Upper lobe of left lung (tissue), 6 donors: ENCODE results near the gene OPCML. TPM values are rescaled to one million over a fixed set of nuclear protein-coding genes. Genes with fewer than 3 reads are reported as not detected.

Experiments
- ATAC-seq, 2 donors: fragments of 200-7000 bp; cut with Tn5 transposase; one replicate each; pipeline ENCODE4 v1.9.1; 2022; ENCODE audit warnings: mild to moderate bottlenecking in 2 of 2, moderate library complexity in 2 of 2; ENCODE audit not compliant: low FRiP score in 2 of 2
- DNase-seq, 2 donors: peaks; one replicate each; pipeline ENCODE4 v3.0.0-alpha.2; 2019 to 2020
- H3K27ac ChIP-seq, 4 donors: fragments of 200-600 bp; sonication (generic); one replicate each; pipeline ENCODE4 v1.5.1; 2016 to 2019
- H3K27me3 ChIP-seq, 4 donors: fragments of 200-600 bp; sonication (generic); one replicate each; pipeline ENCODE4 v1.5.1; 2017 to 2019
- H3K36me3 ChIP-seq, 4 donors: fragments of 200-600 bp; sonication (generic); one replicate each; pipeline ENCODE4 v1.5.1; 2016 to 2019
- H3K4me1 ChIP-seq, 4 donors: fragments of 200-600 bp; sonication (generic); one replicate each; pipeline ENCODE4 v1.5.1; 2018 to 2019
- H3K4me3 ChIP-seq, 4 donors: fragments of 200-600 bp; sonication (generic); one replicate each; pipeline ENCODE4 v1.5.1; 2017 to 2019; ENCODE audit warnings: mild to moderate bottlenecking in 2 of 4, moderate library complexity in 1 of 4
- H3K9me3 ChIP-seq, 4 donors: fragments of 200-600 bp; sonication (generic); one replicate each; pipeline ENCODE4 v1.5.1; 2018 to 2019
- EP300 ChIP-seq, 4 donors: sonication (generic); formaldehyde crosslinking; IDR thresholded peaks; one replicate each; pipeline ENCODE4 v1.5.1; 2017; ENCODE audit warnings: antibody characterized with exemption in 4 of 4, control low read depth in 2 of 4
- POLR2A ChIP-seq, 4 donors: fragments of 450-650 bp; IDR thresholded peaks; one replicate each; pipeline ENCODE4 v1.5.1; 2016 to 2017; ENCODE audit warnings: antibody characterized with exemption in 4 of 4, mild to moderate bottlenecking in 2 of 4
- POLR2AphosphoS5 ChIP-seq, 2 donors: sonication (generic); formaldehyde crosslinking; IDR thresholded peaks; one replicate each; pipeline ENCODE4 v1.5.1; 2017; ENCODE audit warnings: antibody characterized with exemption in 2 of 2
- WGBS, 2 donors: methylation state at CpG; one replicate each; pipeline ENCODE4 v1.1.5; 2017 to 2018; 5-methylcytosine and 5-hydroxymethylcytosine counted together
- total RNA-seq, 6 donors: library from RNA; depleted of rRNA in 4 of 6; stranded (reverse); fragments of >200 nt in 4 of 6; gene quantifications; one replicate each; pipeline versions ENCODE4 v1.1.0 to v1.2.1, GENCODE V29; 2016 to 2021
- TF ChIP-seq, protein P1 (sequence below), 6 experiments: fragments of 450-650 bp in 4 of 6; fragments of 200-600 bp in 2 of 6; sonication (generic) in 2 of 6; IDR thresholded peaks; one replicate each; pipeline ENCODE4 v1.5.1; 2016 to 2019; ENCODE audit warnings: antibody characterized with exemption in 6 of 6
- donor health status: DM: no; HTN: no; CAD: no; lungs with moderate emphysema.
- donor health status: DM: no; HTN: yes; CAD: no; lungs with severe emphysema.

The OPCML gene
- total RNA-seq, 6 donors from 2014 or later: 0.10 TPM; not detected in 5

DNA sequence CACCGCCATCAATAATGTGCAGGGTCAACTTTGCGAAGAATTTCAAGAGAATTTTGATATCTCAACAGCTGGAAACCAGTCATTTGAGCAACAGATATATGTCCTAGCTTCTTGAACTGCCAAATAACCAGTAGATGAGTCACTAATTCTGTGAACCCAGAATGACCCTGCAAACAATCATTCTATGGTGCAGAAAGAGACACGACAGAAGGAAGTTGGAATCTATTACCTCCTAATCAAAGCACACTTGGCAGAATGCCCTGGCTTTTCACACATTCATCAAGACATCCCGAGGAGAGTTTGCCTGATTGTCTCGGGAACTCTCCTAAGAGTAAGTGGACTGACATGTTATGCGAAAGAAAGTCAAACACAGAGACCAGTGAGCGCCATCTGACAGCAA, 621.1 kb downstream of the OPCML start:
- ATAC-seq: no peak
- H3K4me1 ChIP-seq: no peaks in the 10 kb centered on the region

DNA sequence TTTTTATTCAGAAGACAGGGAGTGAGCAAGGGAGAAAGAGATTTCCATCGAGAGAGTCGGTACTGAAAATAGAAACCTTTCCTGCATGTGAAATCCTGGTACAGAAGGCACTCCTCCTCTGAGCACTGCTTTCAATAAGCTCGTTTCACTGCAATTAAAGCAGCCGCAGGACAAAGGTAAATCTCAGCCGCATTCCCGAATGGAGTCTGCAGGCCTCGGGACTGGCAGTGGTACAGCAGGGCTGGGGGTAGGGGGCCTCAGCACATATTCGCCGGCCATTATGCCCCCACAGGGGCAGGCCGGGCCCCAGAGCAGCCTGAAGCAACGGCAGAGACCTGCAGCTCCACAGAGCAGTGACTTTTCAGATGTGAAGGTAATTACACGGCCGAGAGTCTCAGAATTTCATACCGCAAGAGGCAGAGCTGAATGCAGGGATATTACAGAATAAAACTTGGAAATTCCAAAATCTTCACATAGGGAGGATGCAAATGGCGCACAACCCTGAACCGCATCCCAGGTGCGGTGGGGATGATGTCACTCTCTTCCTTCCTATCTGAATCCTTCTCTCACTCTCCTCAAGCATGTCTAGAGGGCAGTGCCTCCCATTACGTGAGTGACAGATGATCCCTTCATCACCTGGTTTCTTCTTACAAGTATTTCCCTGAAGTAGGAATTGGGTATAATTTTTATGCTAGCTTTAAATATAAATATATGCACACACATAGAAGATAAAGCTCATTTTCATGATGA, 622.1 kb downstream of the OPCML start:
- 78 to 81% methylated on average over 16 to 18 of the region's 18 CpGs for WGBS, 2 donors
- Histone ChIP-seq H3K36me3 (no peaks in the 10 kb centered on the region), H3K9me3 (no peaks in the 10 kb centered on the region), H3K4me3 (no peak overlapping the region), H3K4me1 (no peaks in the 10 kb centered on the region), H3K27me3 (no peaks in the 10 kb centered on the region), H3K27ac (no peak overlapping the region)
- ATAC-seq (no peak), DNase-seq (peak in 1 of 2 donors; percentile 50)
- TF ChIP-seq, protein P1, sequence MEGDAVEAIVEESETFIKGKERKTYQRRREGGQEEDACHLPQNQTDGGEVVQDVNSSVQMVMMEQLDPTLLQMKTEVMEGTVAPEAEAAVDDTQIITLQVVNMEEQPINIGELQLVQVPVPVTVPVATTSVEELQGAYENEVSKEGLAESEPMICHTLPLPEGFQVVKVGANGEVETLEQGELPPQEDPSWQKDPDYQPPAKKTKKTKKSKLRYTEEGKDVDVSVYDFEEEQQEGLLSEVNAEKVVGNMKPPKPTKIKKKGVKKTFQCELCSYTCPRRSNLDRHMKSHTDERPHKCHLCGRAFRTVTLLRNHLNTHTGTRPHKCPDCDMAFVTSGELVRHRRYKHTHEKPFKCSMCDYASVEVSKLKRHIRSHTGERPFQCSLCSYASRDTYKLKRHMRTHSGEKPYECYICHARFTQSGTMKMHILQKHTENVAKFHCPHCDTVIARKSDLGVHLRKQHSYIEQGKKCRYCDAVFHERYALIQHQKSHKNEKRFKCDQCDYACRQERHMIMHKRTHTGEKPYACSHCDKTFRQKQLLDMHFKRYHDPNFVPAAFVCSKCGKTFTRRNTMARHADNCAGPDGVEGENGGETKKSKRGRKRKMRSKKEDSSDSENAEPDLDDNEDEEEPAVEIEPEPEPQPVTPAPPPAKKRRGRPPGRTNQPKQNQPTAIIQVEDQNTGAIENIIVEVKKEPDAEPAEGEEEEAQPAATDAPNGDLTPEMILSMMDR (IDR thresholded peaks at IDR 0.05): no peak
- TF ChIP-seq EP300 (IDR thresholded peaks at IDR 0.05) (no peak), POLR2AphosphoS5 (IDR thresholded peaks at IDR 0.05) (no peak), POLR2A (IDR thresholded peaks at IDR 0.05) (no peak)

More for the DNA sequence above, 621.1 kb downstream of the OPCML start:
- no peak overlapping the region for H3K4me3 ChIP-seq
- no peaks in the 10 kb centered on the region for H3K27me3 ChIP-seq
- TF ChIP-seq, protein P1 (IDR thresholded peaks at IDR 0.05): no peak
- no peak for TF ChIP-seq EP300 (IDR thresholded peaks at IDR 0.05)
- WGBS, 2 donors: 37% methylated on average over 7 of the region's 7 CpGs
- H3K27ac ChIP-seq: no peak overlapping the region
- no peak for DNase-seq
- H3K36me3 ChIP-seq: no peaks in the 10 kb centered on the region
- no peaks in the 10 kb centered on the region for H3K9me3 ChIP-seq

DNA sequence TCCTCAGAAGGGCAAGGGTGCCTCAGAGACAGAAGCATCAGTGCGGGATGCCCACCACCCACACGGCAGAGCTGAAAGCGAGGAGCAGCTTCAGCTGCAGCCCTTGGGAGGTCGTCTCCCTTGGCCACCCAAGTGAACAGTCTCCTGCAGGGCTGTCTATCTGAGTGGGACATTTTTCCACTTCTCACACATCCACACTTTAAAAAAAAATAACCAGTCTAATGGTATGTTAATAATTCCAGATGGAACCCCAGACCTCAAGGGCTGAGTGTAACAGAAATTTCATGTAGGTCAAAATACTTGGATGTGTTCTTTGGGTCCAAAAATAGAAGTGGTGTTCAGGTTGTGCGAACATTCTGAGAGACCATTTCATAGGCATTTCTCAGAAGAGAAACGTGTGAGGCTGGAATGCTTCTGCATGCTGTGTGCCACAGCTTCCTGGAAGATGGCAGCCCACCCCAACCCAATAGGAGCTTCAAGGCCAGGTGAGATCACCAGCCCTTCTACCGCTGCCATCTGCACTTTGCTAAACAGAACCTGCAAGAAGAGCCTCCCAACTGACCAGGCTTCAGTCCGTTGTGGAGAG, 623.2 kb downstream of the OPCML start:
- H3K4me3 ChIP-seq: no peak overlapping the region
- WGBS, 2 donors: 88 to 94% methylated on average over 6 to 8 of the region's 8 CpGs
- no peaks in the 10 kb centered on the region for H3K27me3 ChIP-seq
- no peak overlapping the region for H3K27ac ChIP-seq
- H3K4me1 ChIP-seq: no peaks in the 10 kb centered on the region
- ATAC-seq (no peak), DNase-seq (peak in 1 of 2 donors; percentile 13)
- TF ChIP-seq POLR2AphosphoS5 (IDR thresholded peaks at IDR 0.05) (no peak), POLR2A (IDR thresholded peaks at IDR 0.05) (no peak), EP300 (IDR thresholded peaks at IDR 0.05) (no peak)
- TF ChIP-seq, protein P1 (IDR thresholded peaks at IDR 0.05): no peak
- no peaks in the 10 kb centered on the region for H3K9me3 ChIP-seq
- no peaks in the 10 kb centered on the region for H3K36me3 ChIP-seq

DNA sequence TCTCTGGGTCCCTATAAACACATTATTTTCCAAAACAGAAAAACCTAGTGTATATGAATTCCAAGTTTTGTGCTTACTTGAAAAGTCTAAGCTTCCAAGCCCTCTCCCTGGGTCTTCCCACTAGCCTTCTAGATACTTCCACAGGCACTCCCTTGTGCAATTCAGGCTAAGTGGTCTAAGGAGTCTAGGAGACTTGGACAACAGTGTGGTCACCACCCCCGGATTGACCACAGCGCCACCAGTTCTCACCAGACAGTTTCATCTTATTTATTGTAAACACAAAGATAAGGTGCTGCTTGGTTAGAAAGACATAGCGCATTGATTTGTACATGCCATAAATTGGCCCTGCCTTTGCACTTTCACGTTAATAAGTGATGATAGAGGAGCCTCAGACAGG, 623.9 kb downstream of the OPCML start:
- Histone ChIP-seq H3K27me3 (no peaks in the 10 kb centered on the region), H3K4me3 (no peak overlapping the region), H3K27ac (no peak overlapping the region), H3K9me3 (no peaks in the 10 kb centered on the region), H3K36me3 (no peaks in the 10 kb centered on the region), H3K4me1 (no peaks in the 10 kb centered on the region)
- WGBS, 2 donors: 89 to 90% methylated on average over 4 of the region's 4 CpGs
- ATAC-seq (no peak), DNase-seq (no peak)
- TF ChIP-seq EP300 (IDR thresholded peaks at IDR 0.05) (no peak), POLR2A (IDR thresholded peaks at IDR 0.05) (no peak), POLR2AphosphoS5 (IDR thresholded peaks at IDR 0.05) (no peak)
- TF ChIP-seq, protein P1 (IDR thresholded peaks at IDR 0.05): no peak
